Measurements from ENCODE around the gene CAMK2B. TPM values are rescaled to one million over a fixed set of nuclear protein-coding genes. Genes with fewer than 3 reads are reported as not detected.

The CAMK2B gene
- total and polyA plus RNA-seq, 2 of the 13 experiments (the other 11 are each of a cell fraction or from before 2014, with no cell fraction given), result 0.27 to 0.48 TPM

DNA sequence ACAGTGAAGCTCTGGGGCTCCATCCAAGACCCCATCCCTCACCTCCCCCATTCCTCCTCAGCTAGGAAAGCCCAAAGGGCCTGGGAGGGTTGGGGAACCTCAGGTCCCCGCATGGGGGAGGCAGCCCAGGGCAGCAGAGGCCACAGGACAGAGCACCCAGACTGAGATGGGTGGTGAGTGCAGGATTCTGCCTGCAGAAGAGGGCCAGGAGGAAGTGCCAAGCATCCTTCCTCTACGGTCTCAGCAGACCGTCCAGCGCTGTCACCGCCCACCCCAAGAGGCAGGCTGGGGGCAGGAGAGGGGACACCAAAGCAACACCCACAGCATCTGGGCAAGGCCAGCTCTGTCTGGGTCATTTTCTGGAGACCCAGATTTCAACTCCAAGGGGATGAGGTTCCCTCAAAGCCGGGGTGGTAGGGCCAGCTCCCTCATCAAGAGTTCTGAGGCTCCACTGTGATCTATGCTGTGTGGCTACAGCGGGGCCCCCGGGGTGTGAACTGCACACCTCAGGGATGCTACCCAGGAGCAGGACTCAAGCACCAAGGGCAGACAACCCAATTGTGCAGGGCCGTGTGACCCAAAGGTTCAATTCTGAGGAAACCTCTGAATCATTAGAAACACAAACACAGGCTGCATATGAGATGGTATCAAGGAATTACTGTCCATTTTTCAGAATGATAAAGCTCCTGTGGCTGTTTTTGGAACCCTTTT, 46.8 kb downstream of the CAMK2B start:
- H3K4me2 ChIP-seq (ENCODE audit: low read depth, low read length), result no peak overlapping the region
- H4K20me1 ChIP-seq (ENCODE audit: insufficient read depth, low read length), result peaks cover 3% of the 10 kb centered on the region; the same call in 1 of the 2 replicates
- WGBS (ENCODE audit: low lambda C conversion rate), result 20% methylated on average over 1 of the region's 9 CpGs
- H3K4me1 ChIP-seq (ENCODE audit: insufficient read depth, low read length), result peaks cover 9% of the 10 kb centered on the region; the same call in 1 of the 2 replicates
- no peak for TF ChIP-seq THAP9 (CRISPR knock-in tag; IDR thresholded peaks at IDR 0.05; ENCODE audit: borderline replicate concordance)
- no peak for TF ChIP-seq KLF16 (CRISPR knock-in tag; IDR thresholded peaks at IDR 0.05)
- no peak for TF ChIP-seq THYN1 (CRISPR knock-in tag; IDR thresholded peaks at IDR 0.05; ENCODE audit: borderline replicate concordance, low read depth)
- ATAC-seq (no peak), DNase-seq (ENCODE audit: low spot score) (no peak), FAIRE-seq (no peak)
- BruUV-seq (replicated peaks), result no TSS peak
- no peak overlapping the region for H3K4me3 ChIP-seq (replicated peaks in 1 of 3; ENCODE audit: insufficient read depth in 1 of 3, low read depth in 2 of 3, low read length in 3 of 3)
- CTCF ChIA-PET (ENCODE audit: low intra/inter-chr PET ratio, low total read pairs), result no interaction called here
- no peaks in the 10 kb centered on the region for H3K36me3 ChIP-seq (replicated peaks in 1 of 2; ENCODE audit: control insufficient read depth in 1 of 2, insufficient read depth in 2 of 2, low read length in 2 of 2)
- H3K9ac ChIP-seq (ENCODE audit: insufficient read depth, low read depth, low read length), result no peak overlapping the region
- in situ Hi-C loops (cut with HindIII; ENCODE audit: extremely low pct_ligation_motif_present, low pct_unique_long_range_greater_than_20kb) (no loop called here), intact Hi-C loops (cut with micrococcal nuclease; ENCODE audit: unreplicated experiment) (no loop called here)
- H2AFZ ChIP-seq (ENCODE audit: low read length), result no peak overlapping the region
- H3K27ac ChIP-seq (ENCODE audit: extremely low read length, insufficient read depth, low read length), result no peak overlapping the region
- peaks cover 15 to 64% of the 10 kb centered on the region in 2 experiments; a peak in 4 of 5 replicates for H3K27me3 ChIP-seq (ENCODE audit: control insufficient read depth in 1 of 2, insufficient read depth in 2 of 2, low read length in 2 of 2)
- no peaks in the 10 kb centered on the region for H3K79me2 ChIP-seq (ENCODE audit: insufficient read depth, low read length)
- H3K9me3 ChIP-seq (ENCODE audit: low read length), result no peaks in the 10 kb centered on the region
- POLR2A ChIA-PET, result no interaction called here

GRCh38 chr7:44277851-44278250, 47.5 kb downstream of the CAMK2B start:
- Histone ChIP-seq H3K27me3 (ENCODE audit: control insufficient read depth in 1 of 2, insufficient read depth in 2 of 2, low read length in 2 of 2) (peaks cover 17 to 68% of the 10 kb centered on the region in 2 experiments), H3K4me1 (ENCODE audit: insufficient read depth, low read length) (peaks cover 9% of the 10 kb centered on the region; the same call in 1 of the 2 replicates), H3K9ac (ENCODE audit: insufficient read depth, low read depth, low read length) (no peak overlapping the region), H3K4me2 (ENCODE audit: low read depth, low read length) (no peak overlapping the region), H3K36me3 (replicated peaks in 1 of 2; ENCODE audit: control insufficient read depth in 1 of 2, insufficient read depth in 2 of 2, low read length in 2 of 2) (no peaks in the 10 kb centered on the region), H3K4me3 (replicated peaks in 1 of 3; ENCODE audit: insufficient read depth in 1 of 3, low read depth in 2 of 3, low read length in 3 of 3) (no peak overlapping the region), H3K27ac (ENCODE audit: extremely low read length, insufficient read depth, low read length) (no peak overlapping the region), H3K79me2 (ENCODE audit: insufficient read depth, low read length) (no peaks in the 10 kb centered on the region), H2AFZ (ENCODE audit: low read length) (no peak overlapping the region), H3K9me3 (ENCODE audit: low read length) (no peaks in the 10 kb centered on the region), H4K20me1 (ENCODE audit: insufficient read depth, low read length) (peaks cover 3% of the 10 kb centered on the region; the same call in 1 of the 2 replicates)
- in situ Hi-C loops (cut with HindIII; ENCODE audit: extremely low pct_ligation_motif_present, low pct_unique_long_range_greater_than_20kb) (no loop called here), intact Hi-C loops (cut with micrococcal nuclease; ENCODE audit: unreplicated experiment) (no loop called here)
- ATAC-seq, result no peak
- no peak for FAIRE-seq
- BruUV-seq (replicated peaks), result no TSS peak
- WGBS (ENCODE audit: low lambda C conversion rate), result 33% methylated on average over 5 of the region's 8 CpGs
- no peak for DNase-seq (ENCODE audit: low spot score)
- ChIA-PET CTCF (ENCODE audit: low intra/inter-chr PET ratio, low total read pairs) (no interaction called here), POLR2A (no interaction called here)
- TF ChIP-seq TEAD3 (CRISPR knock-in tag; optimal IDR thresholded peaks at IDR 0.05; ENCODE audit: borderline replicate concordance) (no peak), ZNF616 (CRISPR knock-in tag; IDR thresholded peaks at IDR 0.05; ENCODE audit: low read depth) (no peak), BRCA1 (CRISPR knock-in tag; IDR thresholded peaks at IDR 0.05) (no peak), NR3C1 (CRISPR knock-in tag; IDR thresholded peaks at IDR 0.05) (no peak), RELA (CRISPR knock-in tag; IDR thresholded peaks at IDR 0.05) (no peak), TOPORS (CRISPR knock-in tag; IDR thresholded peaks at IDR 0.05) (no peak)
- TF ChIP-seq, protein P1, sequence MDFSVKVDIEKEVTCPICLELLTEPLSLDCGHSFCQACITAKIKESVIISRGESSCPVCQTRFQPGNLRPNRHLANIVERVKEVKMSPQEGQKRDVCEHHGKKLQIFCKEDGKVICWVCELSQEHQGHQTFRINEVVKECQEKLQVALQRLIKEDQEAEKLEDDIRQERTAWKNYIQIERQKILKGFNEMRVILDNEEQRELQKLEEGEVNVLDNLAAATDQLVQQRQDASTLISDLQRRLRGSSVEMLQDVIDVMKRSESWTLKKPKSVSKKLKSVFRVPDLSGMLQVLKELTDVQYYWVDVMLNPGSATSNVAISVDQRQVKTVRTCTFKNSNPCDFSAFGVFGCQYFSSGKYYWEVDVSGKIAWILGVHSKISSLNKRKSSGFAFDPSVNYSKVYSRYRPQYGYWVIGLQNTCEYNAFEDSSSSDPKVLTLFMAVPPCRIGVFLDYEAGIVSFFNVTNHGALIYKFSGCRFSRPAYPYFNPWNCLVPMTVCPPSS (IDR thresholded peaks at IDR 0.05), result no peak
